H9 (cell line): ENCODE measurements around the gene MLANA. TPM values are rescaled to one million over a fixed set of nuclear protein-coding genes. Genes with fewer than 3 reads are reported as not detected.

Experiments
- DNase-seq: peaks from one replicate; pipeline ENCODE4 v3.0.0-alpha.2; 2017
- H2AFZ ChIP-seq: one replicate; pipeline ENCODE4 v1.6.1; 2013; ENCODE audit warnings: mild to moderate bottlenecking, low read length, control low read depth, moderate library complexity
- H2AK5ac ChIP-seq: 2 replicates; pipeline ENCODE4 v1.6.1; 2013; ENCODE audit warnings: low read length, control low read depth, mixed read lengths; ENCODE audit not compliant: insufficient read length
- H2BK120ac ChIP-seq: one replicate; pipeline ENCODE4 v1.6.1; 2013; ENCODE audit warnings: low read depth, mild to moderate bottlenecking, low read length, control low read depth, inconsistent platforms; ENCODE audit not compliant: poor library complexity, severe bottlenecking
- H2BK12ac ChIP-seq: 2 replicates; pipeline ENCODE4 v1.6.1; 2013; ENCODE audit warnings: low read length, control low read depth, mixed read lengths, low read depth; ENCODE audit not compliant: insufficient read length
- H2BK15ac ChIP-seq: 2 replicates; pipeline ENCODE4 v1.6.1; 2013; ENCODE audit warnings: low read depth, low read length, control low read depth
- H2BK20ac ChIP-seq: one replicate; pipeline ENCODE4 v1.6.1; 2013; ENCODE audit warnings: low read depth, mild to moderate bottlenecking, low read length, control low read depth, inconsistent platforms; ENCODE audit not compliant: poor library complexity, severe bottlenecking
- H2BK5ac ChIP-seq: 2 replicates; pipeline ENCODE4 v1.6.1; 2013; ENCODE audit warnings: low read length, control low read depth, mixed read lengths; ENCODE audit not compliant: insufficient read length
- H3K14ac ChIP-seq: 2 replicates; pipeline ENCODE4 v1.6.1; 2013; ENCODE audit warnings: low read length, control low read depth; ENCODE audit not compliant: insufficient read depth
- H3K18ac ChIP-seq: 2 replicates; pipeline ENCODE4 v1.6.1; 2013; ENCODE audit warnings: low read depth, mild to moderate bottlenecking, mixed read lengths, low read length, control low read depth; ENCODE audit not compliant: insufficient read length
- H3K23ac ChIP-seq: 2 replicates; pipeline ENCODE4 v1.6.1; 2013; ENCODE audit warnings: low read length, control low read depth, mixed read lengths, low read depth; ENCODE audit not compliant: insufficient read length
- H3K23me2 ChIP-seq: 2 replicates; pipeline ENCODE4 v1.6.1; 2013; ENCODE audit warnings: low read depth, mild to moderate bottlenecking, mixed read lengths, low read length, control low read depth; ENCODE audit not compliant: insufficient read length, poor library complexity, severe bottlenecking
- H3K27ac ChIP-seq: 2 replicates; pipeline ENCODE4 v1.5.1; 2013; ENCODE audit warnings: low read length, control low read depth, mixed read lengths, low read depth; ENCODE audit not compliant: insufficient read length
- H3K27me3 ChIP-seq: 2 replicates; pipeline ENCODE4 v1.6.1; 2013; ENCODE audit warnings: low read length, control low read depth, inconsistent platforms; ENCODE audit not compliant: insufficient read depth
- H3K4ac ChIP-seq: 2 replicates; pipeline ENCODE4 v1.6.1; 2013; ENCODE audit warnings: low read depth, mild to moderate bottlenecking, control low read depth, inconsistent platforms, low read length, moderate library complexity
- H3K4me1 ChIP-seq: 2 replicates; pipeline ENCODE4 v1.6.1; 2013; ENCODE audit warnings: low read length, control low read depth, inconsistent platforms; ENCODE audit not compliant: insufficient read depth
- H3K4me2 ChIP-seq: 2 replicates; pipeline ENCODE4 v1.6.1; 2013; ENCODE audit warnings: low read length, control low read depth, mixed read lengths; ENCODE audit not compliant: insufficient read length, insufficient read depth
- H3K56ac ChIP-seq: 2 replicates; pipeline ENCODE4 v1.6.1; 2013; ENCODE audit warnings: low read depth, mild to moderate bottlenecking, mixed read lengths, low read length, control low read depth; ENCODE audit not compliant: insufficient read length
- H3K79me1 ChIP-seq: 2 replicates; pipeline ENCODE4 v1.6.1; 2013; ENCODE audit warnings: low read depth, mild to moderate bottlenecking, moderate library complexity, low read length, control low read depth, inconsistent platforms; ENCODE audit not compliant: insufficient read depth, poor library complexity, severe bottlenecking
- H3K79me2 ChIP-seq: 2 replicates; pipeline ENCODE4 v1.6.1; 2013; ENCODE audit warnings: low read length, control low read depth, inconsistent platforms; ENCODE audit not compliant: insufficient read depth
- H3K9ac ChIP-seq: 2 replicates; pipeline ENCODE4 v1.6.1; 2013; ENCODE audit warnings: low read length, control low read depth, mixed read lengths; ENCODE audit not compliant: insufficient read length; ENCODE audit errors: extremely low read depth
- H3K9me3 ChIP-seq: one replicate; pipeline ENCODE4 v1.6.1; 2013; ENCODE audit warnings: low read depth, low read length, inconsistent platforms; ENCODE audit not compliant: control insufficient read depth
- H3T11ph ChIP-seq: one replicate; pipeline ENCODE4 v1.6.1; 2013; ENCODE audit warnings: mild to moderate bottlenecking, low read length, control low read depth, inconsistent platforms
- H4K20me1 ChIP-seq: one replicate; pipeline ENCODE4 v1.6.1; 2013; ENCODE audit not compliant: control insufficient read depth, insufficient read length, insufficient read depth
- H4K5ac ChIP-seq: 2 replicates; pipeline ENCODE4 v1.6.1; 2013; ENCODE audit warnings: low read depth, mild to moderate bottlenecking, mixed read lengths, low read length, control low read depth; ENCODE audit not compliant: insufficient read length
- H4K8ac ChIP-seq: replicated peaks from 2 replicates; pipeline ENCODE4 v1.6.1; 2013; ENCODE audit warnings: low read length, control low read depth, mixed read lengths, low read depth; ENCODE audit not compliant: insufficient read length
- H4K91ac ChIP-seq: 2 replicates; pipeline ENCODE4 v1.6.1; 2013; ENCODE audit warnings: low read depth, mild to moderate bottlenecking, moderate library complexity, mixed read lengths, low read length, control low read depth; ENCODE audit not compliant: insufficient read length
- H3K27ac Mint-ChIP-seq, 3 experiments: 2 replicates in 2 of 3; 3 replicates in 1 of 3; pipeline ENCODE4 v1.8.0; 2020 to 2021; ENCODE audit warnings: mixed read lengths in 3 of 3, mild to moderate bottlenecking in 1 of 3, moderate library complexity in 1 of 3
- H3K27me3 Mint-ChIP-seq: 2 replicates; pipeline ENCODE4 v1.8.0; 2021; ENCODE audit warnings: low read depth, mild to moderate bottlenecking, moderate library complexity, mixed read lengths
- H3K36me3 Mint-ChIP-seq, 3 experiments: 2 replicates in 2 of 3; 3 replicates in 1 of 3; pipeline ENCODE4 v1.8.0; 2020 to 2021; ENCODE audit warnings: low read depth in 3 of 3, mixed read lengths in 3 of 3; ENCODE audit not compliant: insufficient read depth in 1 of 3
- H3K4me1 Mint-ChIP-seq, 2 experiments: 2 replicates each; pipeline ENCODE4 v1.8.0; 2020; ENCODE audit warnings: mixed read lengths in 2 of 2
- H3K4me3 Mint-ChIP-seq, 2 experiments: 2 replicates in 1 of 2; 3 replicates in 1 of 2; pipeline ENCODE4 v1.8.0; 2020 to 2021; ENCODE audit warnings: mild to moderate bottlenecking in 2 of 2, mixed read lengths in 2 of 2, moderate library complexity in 1 of 2
- H3K9me3 Mint-ChIP-seq, 2 experiments: 2 replicates in 1 of 2; 3 replicates in 1 of 2; pipeline ENCODE4 v1.8.0; 2020; ENCODE audit warnings: mild to moderate bottlenecking in 2 of 2, mixed read lengths in 2 of 2, moderate library complexity in 1 of 2
- WGBS: extraction: QIAGEN DNeasy Blood & Tissue Kit; methylation state at CpG from one replicate; pipeline ENCODE4 v1.1.7; 2013; ENCODE audit warnings: missing lambda C conversion rate, low lambda C conversion rate, mixed read lengths; ENCODE audit not compliant: insufficient read length; ENCODE audit errors: extremely low coverage; 5-methylcytosine and 5-hydroxymethylcytosine counted together
- total RNA-seq: library from RNA; stranded (reverse); gene quantifications from 2 replicates; pipeline ENCODE4 v1.2.1, GENCODE V29; 2021
- TF ChIP-seq, protein P1 (sequence below): fragments of 200-600 bp; sonication (generic); conservative IDR thresholded peaks from 3 replicates; pipeline ENCODE4 v1.8.0; 2021; ENCODE audit warnings: antibody characterized with exemption, mild to moderate bottlenecking

Gene MLANA
- total RNA-seq, 1 experiment from 2014 or later: not detected

- no peaks in the 10 kb centered on the region for H3K4me1 ChIP-seq
- no peak overlapping the region for H4K8ac ChIP-seq
- H4K91ac ChIP-seq: no peak overlapping the region
- Mint-ChIP-seq H3K36me3 (no peaks in the 10 kb centered on the region), H3K4me3 (no peak overlapping the region), H3K27me3 (no peaks in the 10 kb centered on the region; the same call in 1 of the 2 replicates), H3K4me1 (peaks cover 6 to 15% of the 10 kb centered on the region in 2 experiments), H3K27ac (no peak overlapping the region), H3K9me3 (no peaks in the 10 kb centered on the region)
- H3K27me3 ChIP-seq: no peaks in the 10 kb centered on the region
- no peak overlapping the region for H3K14ac ChIP-seq
- H3K4me2 ChIP-seq: no peak overlapping the region
- no peaks in the 10 kb centered on the region for H3K79me2 ChIP-seq
- no peaks in the 10 kb centered on the region for H4K20me1 ChIP-seq
- H3K56ac ChIP-seq: no peak overlapping the region
- no peaks in the 10 kb centered on the region for H3K23me2 ChIP-seq
- no peak overlapping the region for H3K23ac ChIP-seq
- no peak overlapping the region for H2AK5ac ChIP-seq
- H3K18ac ChIP-seq: no peak overlapping the region
- WGBS: no CpG with 5 or more reads among the region's 4 CpGs
- no peak overlapping the region for H2BK120ac ChIP-seq
- H2BK5ac ChIP-seq: no peak overlapping the region
- H3K27ac ChIP-seq: no peak overlapping the region
- no peak overlapping the region for H2BK20ac ChIP-seq
- H3T11ph ChIP-seq: no peak overlapping the region
- H3K4ac ChIP-seq: no peak overlapping the region
- no peak overlapping the region for H4K5ac ChIP-seq
- TF ChIP-seq, protein P1, sequence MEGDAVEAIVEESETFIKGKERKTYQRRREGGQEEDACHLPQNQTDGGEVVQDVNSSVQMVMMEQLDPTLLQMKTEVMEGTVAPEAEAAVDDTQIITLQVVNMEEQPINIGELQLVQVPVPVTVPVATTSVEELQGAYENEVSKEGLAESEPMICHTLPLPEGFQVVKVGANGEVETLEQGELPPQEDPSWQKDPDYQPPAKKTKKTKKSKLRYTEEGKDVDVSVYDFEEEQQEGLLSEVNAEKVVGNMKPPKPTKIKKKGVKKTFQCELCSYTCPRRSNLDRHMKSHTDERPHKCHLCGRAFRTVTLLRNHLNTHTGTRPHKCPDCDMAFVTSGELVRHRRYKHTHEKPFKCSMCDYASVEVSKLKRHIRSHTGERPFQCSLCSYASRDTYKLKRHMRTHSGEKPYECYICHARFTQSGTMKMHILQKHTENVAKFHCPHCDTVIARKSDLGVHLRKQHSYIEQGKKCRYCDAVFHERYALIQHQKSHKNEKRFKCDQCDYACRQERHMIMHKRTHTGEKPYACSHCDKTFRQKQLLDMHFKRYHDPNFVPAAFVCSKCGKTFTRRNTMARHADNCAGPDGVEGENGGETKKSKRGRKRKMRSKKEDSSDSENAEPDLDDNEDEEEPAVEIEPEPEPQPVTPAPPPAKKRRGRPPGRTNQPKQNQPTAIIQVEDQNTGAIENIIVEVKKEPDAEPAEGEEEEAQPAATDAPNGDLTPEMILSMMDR: no peak
- H2BK15ac ChIP-seq: no peak overlapping the region
- H3K9ac ChIP-seq: no peak overlapping the region
- H3K79me1 ChIP-seq: no peaks in the 10 kb centered on the region
- no peak overlapping the region for H2AFZ ChIP-seq
- no peak overlapping the region for H2BK12ac ChIP-seq
- no peak for DNase-seq
- H3K9me3 ChIP-seq: no peaks in the 10 kb centered on the region
Observed at GRCh38 chr9:5864446-5864845, 26.2 kb upstream of the MLANA start.
